AG08396 (cell line): ENCODE results near the gene CAMTA1.

ENCODE experiments used
- DNase-seq: peaks from one replicate; pipeline ENCODE4 v3.0.0; 2012; ENCODE audit warnings: low spot score, mixed read lengths

CAMTA1 gene

GRCh38 chr1:7229186-7229585 is 443.9 kb downstream of the CAMTA1 start:
- no peak for DNase-seq

- DNase-seq: peak; percentile 55
Observed at GRCh38 chr1:7229696-7230631, 444.7 kb downstream of the CAMTA1 start.

GRCh38 chr1:7232441-7233236 is 447.4 kb downstream of the CAMTA1 start:
- DNase-seq: no peak

- DNase-seq: no peak
Observed at GRCh38 chr1:7233237-7233540, 447.9 kb downstream of the CAMTA1 start.

GRCh38 chr1:7233646-7234470 is 448.6 kb downstream of the CAMTA1 start:
- DNase-seq: no peak

GRCh38 chr1:7234471-7234755 is 449.2 kb downstream of the CAMTA1 start:
- no peak for DNase-seq

GRCh38 chr1:7235871-7236517 is 450.7 kb downstream of the CAMTA1 start:
- no peak for DNase-seq

- DNase-seq: no peak
Observed at GRCh38 chr1:7236844-7237515, 451.7 kb downstream of the CAMTA1 start.

GRCh38 chr1:7247158-7247557 is 461.9 kb downstream of the CAMTA1 start:
- DNase-seq: no peak

GRCh38 chr1:7247791-7248548 is 462.7 kb downstream of the CAMTA1 start:
- DNase-seq: no peak

- DNase-seq: no peak
Observed at GRCh38 chr1:7248549-7249199, 463.4 kb downstream of the CAMTA1 start.

- DNase-seq: no peak
Observed at GRCh38 chr1:7249516-7249915, 464.3 kb downstream of the CAMTA1 start.

GRCh38 chr1:7250176-7250575 is 464.9 kb downstream of the CAMTA1 start:
- no peak for DNase-seq

- DNase-seq: no peak
Observed at GRCh38 chr1:7250597-7251453, 465.6 kb downstream of the CAMTA1 start.

GRCh38 chr1:7251454-7251800 is 466.2 kb downstream of the CAMTA1 start:
- no peak for DNase-seq

GRCh38 chr1:7252411-7253117 is 467.3 kb downstream of the CAMTA1 start:
- no peak for DNase-seq

- DNase-seq: no peak
Observed at GRCh38 chr1:7253118-7253480, 467.8 kb downstream of the CAMTA1 start.

GRCh38 chr1:7253988-7254587 is 468.8 kb downstream of the CAMTA1 start:
- DNase-seq: no peak
